HG03469 (cell line): Measurements from ENCODE around the gene ETS2.
"Not testable (repeated sequence)": the region's sequence is repeated elsewhere in the genome, so short reads cannot be mapped to it uniquely, and the experiment has no call there.

Source experiments
- ATAC-seq: cut with Tn5 transposase; IDR thresholded peaks from one replicate; pipeline ENCODE4 v1.9.1; 2021; ENCODE audit warnings: mild to moderate bottlenecking, moderate library complexity, moderate number of reproducible peaks; ENCODE audit not compliant: unreplicated experiment

The ETS2 gene

DNA sequence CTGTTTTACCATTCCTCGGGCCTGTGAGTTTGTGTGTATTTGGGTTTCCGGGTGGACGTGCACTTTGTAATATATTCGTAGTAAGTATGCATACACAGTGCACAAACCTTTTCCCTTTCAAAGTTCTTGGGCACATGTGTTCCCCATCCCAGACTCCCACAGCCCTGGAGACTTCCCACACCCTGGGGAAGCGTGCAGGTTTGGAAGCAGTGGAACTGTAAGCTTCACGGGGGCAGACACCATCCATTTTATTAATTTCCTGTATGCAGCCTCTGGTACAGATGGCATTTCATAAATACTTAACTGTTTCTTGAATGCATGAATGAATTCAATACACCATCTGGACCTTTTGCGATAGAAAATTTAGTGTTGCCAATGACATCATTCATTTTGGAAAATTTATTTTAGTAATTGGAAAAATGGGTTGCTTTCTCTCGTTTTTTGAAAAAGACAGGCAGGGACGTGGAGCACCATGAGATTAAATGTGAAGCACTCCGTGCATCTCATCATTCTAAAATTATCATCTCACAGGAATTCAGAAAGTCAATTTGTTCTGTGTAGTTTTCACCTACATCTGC lies 10.8 kb downstream of the ETS2 start:
- ATAC-seq = no peak

DNA sequence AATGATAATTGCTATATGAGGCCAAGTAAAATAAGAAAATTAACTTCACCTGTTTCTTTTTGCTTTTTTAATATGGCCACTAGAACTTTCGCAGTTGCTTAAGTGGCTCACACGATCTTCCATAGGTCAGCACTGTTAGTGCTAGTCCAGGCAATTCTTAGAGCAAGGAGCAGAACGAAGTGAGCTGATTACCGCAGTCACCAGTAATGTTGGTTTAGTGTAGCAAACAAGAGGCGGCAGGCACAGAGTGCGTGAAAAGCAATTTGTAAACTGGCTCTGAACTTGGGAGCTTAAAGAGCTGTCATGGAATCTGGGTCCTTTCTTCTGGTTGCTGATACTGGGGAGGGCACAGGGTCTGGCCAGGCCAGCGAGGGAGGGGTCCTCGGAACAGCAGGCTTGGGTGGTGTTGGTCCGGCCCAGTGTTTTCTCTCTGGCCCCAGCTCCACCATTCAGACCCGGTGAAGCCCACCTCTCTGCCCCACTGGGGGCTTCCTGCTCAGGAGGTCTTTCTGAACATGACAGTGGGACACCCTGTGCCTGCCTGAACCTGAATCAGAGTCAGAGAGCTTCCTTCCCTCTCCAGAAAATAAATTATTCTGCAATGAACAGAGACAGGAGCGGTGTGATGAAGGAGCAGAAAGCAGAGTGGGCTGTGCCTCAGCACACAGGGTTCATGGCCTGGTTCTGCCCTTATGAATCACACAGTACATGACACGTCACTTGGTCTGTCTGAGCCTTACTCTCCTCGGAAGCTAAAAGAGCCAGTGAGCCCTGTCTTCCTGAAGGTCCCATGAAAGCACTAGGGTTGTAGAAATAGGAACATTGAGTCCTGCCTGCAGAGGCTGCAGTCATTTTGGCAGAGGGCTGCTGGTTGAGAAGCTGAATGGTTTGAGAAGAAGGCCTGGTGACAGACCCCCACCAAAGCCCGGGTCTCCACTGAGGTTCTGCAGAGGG lies 11.9 kb downstream of the ETS2 start:
- no peak for ATAC-seq

- no peak for ATAC-seq
Observed at GRCh38 chr21:38818325-38818723, 12.6 kb downstream of the ETS2 start.

DNA sequence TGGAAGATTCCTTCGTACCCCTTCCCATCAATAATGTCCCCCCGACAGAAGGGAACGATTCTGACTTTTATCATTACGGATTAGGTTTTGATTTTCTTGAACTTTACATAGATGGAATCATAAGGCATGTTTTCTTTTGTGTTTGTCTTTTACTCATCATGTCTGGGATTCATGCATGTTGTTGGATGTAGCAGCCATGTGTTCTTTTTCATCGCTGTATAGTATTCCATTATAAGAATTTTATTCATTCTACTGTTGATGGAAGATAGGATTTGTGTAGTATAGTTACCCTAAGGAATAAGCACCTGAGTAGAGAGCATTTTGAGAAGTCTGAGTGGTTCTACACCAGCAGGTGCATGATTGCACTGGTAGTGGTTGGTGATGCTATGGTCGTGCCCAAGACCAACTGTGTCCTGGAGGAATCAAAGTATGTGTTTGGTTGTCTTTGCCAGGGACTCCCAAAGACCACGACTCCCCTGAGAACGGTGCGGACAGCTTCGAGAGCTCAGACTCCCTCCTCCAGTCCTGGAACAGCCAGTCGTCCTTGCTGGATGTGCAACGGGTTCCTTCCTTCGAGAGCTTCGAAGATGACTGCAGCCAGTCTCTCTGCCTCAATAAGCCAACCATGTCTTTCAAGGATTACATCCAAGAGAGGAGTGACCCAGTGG lies 13.5 kb downstream of the ETS2 start:
- ATAC-seq = no peak

DNA sequence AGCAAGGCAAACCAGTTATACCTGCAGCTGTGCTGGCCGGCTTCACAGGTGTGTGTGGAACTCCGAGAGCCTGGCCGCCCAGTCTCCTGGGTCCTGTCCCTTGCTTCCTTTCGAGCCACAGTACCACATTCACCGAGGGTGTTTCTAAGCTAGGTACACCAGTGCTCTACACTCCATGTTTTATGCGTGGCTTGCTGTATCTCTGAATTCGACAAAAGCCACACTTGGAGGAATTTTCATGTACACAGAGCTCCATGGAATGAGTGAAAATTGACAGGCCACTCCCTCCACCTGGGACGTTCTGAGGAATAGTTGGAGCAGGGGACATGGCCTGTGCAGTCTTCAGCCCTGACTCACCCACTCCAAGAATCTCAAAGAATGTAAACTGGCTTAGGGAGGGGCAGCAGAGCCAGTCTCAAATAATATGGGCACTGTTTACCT lies 14.0 kb downstream of the ETS2 start:
- no peak for ATAC-seq

GRCh38 chr21:38820471-38821239 lies 14.9 kb downstream of the ETS2 start:
- ATAC-seq = no peak

DNA sequence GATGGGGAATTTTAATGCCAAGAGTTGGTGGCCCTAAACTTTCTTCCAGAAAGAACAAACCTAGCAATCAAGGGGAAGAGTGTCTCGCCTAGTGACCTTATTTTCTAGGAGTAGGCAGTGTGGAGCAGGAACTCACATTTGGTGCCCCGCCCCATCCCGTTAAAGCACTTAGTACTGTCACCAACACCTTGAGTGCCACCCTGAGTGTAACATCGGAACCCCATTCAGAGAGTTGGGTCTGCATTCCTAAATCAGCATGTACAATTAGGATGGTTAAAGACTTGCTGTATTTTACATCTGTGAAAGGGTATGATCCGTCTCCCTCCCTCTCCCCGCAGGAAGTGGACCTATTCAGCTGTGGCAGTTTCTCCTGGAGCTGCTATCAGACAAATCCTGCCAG lies 15.5 kb downstream of the ETS2 start:
- ATAC-seq = no peak

DNA sequence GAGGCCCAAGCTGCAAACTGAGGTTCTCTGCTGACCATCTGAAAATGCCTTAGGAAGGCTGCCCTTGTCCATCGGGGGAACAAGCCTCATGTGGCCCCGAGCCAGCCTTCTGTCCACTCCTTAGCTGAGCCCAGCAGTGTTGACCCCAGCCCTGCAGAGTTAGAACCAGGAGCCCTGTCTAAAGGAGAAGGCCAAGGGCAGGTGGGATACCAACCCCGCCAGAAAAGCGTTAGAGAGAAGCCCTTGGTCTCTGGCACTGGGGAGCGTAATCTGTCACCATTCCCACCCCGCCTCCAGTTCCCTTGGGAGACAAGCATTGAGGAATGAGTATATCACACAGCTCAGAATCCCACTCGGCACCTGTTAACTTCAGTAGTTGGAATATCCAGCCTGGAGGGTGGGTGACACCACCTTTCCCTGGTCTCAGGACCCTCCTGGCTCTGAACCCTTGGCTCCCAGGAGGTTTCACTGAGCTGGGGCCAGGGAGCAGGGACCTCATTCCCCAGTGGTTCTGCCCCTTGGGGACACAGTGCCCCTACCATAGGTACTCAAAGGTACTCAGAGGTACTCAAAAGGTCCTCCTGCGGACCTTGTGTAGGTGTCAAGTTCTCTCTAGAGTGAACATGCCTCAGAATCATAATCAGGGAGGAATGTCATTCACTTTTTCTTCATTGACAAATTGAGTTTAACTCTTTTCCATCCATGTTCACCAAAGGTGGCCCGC lies 16.4 kb downstream of the ETS2 start:
- no peak for ATAC-seq

- no peak for ATAC-seq
Observed at GRCh38 chr21:38822778-38823238, 17.1 kb downstream of the ETS2 start.

DNA sequence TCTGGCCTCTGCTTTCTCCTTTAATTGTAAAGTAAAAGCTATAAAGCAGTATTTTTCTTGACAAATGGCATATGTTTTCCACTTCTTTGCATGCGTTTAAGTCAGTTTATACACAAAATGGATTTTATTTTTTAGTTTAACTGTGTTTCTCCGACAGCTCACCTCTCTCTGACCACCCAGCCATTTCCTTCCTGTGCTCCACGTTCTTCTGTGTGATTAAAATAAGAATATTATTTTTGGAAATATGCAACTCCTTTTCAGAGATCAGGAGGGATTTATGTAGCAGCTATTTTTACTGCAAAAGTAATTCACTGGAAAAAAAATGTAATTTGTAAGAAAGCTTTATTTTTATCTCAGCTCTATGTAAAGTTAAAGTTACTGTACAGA lies 18.0 kb downstream of the ETS2 start:
- no peak for ATAC-seq

GRCh38 chr21:38824124-38824822 lies 18.5 kb downstream of the ETS2 start:
- no peak for ATAC-seq

DNA sequence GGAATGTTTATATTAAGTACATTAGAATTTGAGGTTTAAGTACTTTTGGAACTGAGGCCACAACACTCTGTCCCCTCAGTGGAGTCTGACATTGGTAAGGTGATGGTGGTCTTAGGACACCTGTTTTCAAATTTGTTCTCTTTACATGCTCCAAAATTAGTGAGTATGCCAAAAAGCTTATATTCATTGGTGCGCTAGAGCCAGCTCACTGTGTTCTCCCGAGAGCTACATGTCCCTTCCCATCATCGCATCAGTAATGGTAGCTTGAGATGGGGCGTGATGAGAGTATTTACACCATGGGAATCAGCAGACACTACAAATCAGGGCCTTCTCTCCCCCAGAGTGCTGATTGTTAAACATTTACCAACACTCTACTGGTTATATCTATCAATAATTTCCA lies 19.5 kb downstream of the ETS2 start:
- no peak for ATAC-seq

GRCh38 chr21:38825921-38826320 lies 20.2 kb downstream of the ETS2 start:
- ATAC-seq = no peak

- not testable (repeated sequence) for ATAC-seq
Observed at GRCh38 chr21:38828111-38828510, 22.4 kb downstream of the ETS2 start.

- peak; percentile 66 for ATAC-seq
Observed at GRCh38 chr21:38830671-38831525, 25.2 kb downstream of the ETS2 start.

DNA sequence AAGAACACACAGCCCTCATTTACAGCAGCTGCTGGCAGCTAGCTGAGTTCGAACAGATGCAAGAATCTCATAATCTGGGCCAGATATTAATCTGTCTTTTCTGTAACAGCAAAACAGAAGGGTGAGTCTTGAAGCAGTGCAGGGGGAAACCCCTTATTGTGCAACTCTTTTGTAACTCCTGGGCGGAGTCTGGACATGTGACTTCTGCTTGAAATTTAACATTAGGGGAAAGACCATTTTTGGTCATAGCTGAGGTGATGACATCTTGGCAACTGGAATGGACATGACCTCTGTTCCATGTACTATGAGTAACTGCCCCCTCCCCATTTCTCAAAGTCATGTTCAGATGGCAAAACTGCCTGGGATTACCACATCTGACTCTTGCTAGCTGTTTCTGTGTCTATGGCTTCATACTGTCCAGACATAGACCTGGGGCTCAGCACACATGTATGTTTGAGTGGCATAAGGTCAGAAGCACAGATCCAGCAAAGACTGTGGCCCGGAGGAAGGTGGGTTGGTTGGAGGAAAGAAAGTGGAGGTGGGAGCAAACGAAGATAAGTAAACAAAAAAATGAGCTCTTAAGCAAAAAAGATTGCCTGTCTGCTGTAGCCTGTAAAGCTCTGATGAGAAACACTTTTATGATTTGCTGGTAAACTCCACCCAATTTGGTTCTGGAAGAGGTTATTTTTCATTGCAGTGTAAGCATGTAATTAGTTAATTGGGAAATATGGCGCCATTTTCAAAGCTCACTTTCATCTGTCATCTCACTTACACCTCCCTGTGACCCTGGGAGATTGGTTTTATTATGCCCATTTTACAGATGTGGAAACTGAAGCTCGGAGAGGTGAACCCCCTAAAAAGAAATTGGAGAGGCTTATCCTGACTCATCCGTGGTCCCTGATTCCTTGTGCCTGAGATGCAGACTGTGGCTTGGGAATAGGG lies 26.1 kb downstream of the ETS2 start:
- peak; percentile 92 for ATAC-seq

- no peak for ATAC-seq
Observed at GRCh38 chr21:38832664-38833063, 26.9 kb downstream of the ETS2 start.

- ATAC-seq = no peak
Observed at GRCh38 chr21:38833117-38833516, 27.4 kb downstream of the ETS2 start.
